Sigmoid colon (tissue), 7 donors: ENCODE results near the gene CARTPT. TPM values are rescaled to one million over a fixed set of nuclear protein-coding genes. Genes with fewer than 3 reads are reported as not detected.

Experiments
- DNase-seq: peaks from one replicate; pipeline ENCODE4 v3.0.0-alpha.2; 2019
- H3K27ac ChIP-seq, 4 donors: fragments of 200-600 bp; sonication (generic); one replicate each; pipeline ENCODE4 v1.5.1; 2016 to 2019; ENCODE audit warnings: mild to moderate bottlenecking in 1 of 4
- H3K27me3 ChIP-seq, 3 donors: fragments of 200-600 bp; sonication (generic); one replicate each; pipeline ENCODE4 v1.5.1; 2019; ENCODE audit warnings: mild to moderate bottlenecking in 1 of 3
- H3K36me3 ChIP-seq, 4 donors: fragments of 200-600 bp; sonication (generic); one replicate each; pipeline ENCODE4 v1.5.1; 2016 to 2019
- H3K4me1 ChIP-seq, 4 donors: fragments of 200-600 bp; sonication (generic); one replicate each; pipeline ENCODE4 v1.5.1; 2017 to 2019
- H3K4me3 ChIP-seq, 4 donors: fragments of 200-600 bp; sonication (generic); one replicate each; pipeline ENCODE4 v1.5.1; 2017 to 2019; ENCODE audit warnings: mild to moderate bottlenecking in 2 of 4, moderate library complexity in 1 of 4
- H3K9me3 ChIP-seq, 4 donors: fragments of 200-600 bp in 3 of 4; sonication (generic) in 3 of 4; one replicate each; pipeline versions ENCODE4 v1.5.1 to v1.6.1; 2013 to 2019
- CTCF ChIP-seq, 4 experiments: fragments of 450-650 bp in 3 of 4; fragments of 200-600 bp in 1 of 4; IDR thresholded peaks; one replicate each; pipeline ENCODE4 v1.5.1; 2016 to 2019; ENCODE audit warnings: antibody characterized with exemption in 4 of 4, mild to moderate bottlenecking in 3 of 4, moderate library complexity in 2 of 4
- EP300 ChIP-seq, 4 donors: sonication (generic); formaldehyde crosslinking; IDR thresholded peaks; one replicate each; pipeline ENCODE4 v1.6.1; 2017; ENCODE audit warnings: antibody characterized with exemption in 4 of 4
- POLR2A ChIP-seq, 2 donors: fragments of 450-650 bp; IDR thresholded peaks; one replicate each; pipeline ENCODE4 v1.6.1; 2016; ENCODE audit warnings: antibody characterized with exemption in 2 of 2, mild to moderate bottlenecking in 2 of 2, moderate library complexity in 2 of 2
- POLR2AphosphoS5 ChIP-seq, 4 donors: sonication (generic); formaldehyde crosslinking; IDR thresholded peaks; one replicate each; pipeline ENCODE4 v1.6.1; 2017; ENCODE audit warnings: antibody characterized with exemption in 4 of 4
- WGBS, 2 donors: extraction: QIAGEN DNeasy Blood & Tissue Kit; methylation state at CpG; one replicate each; pipeline ENCODE4 v1.1.7; 2013; 5-methylcytosine and 5-hydroxymethylcytosine counted together
- intact Hi-C: fragments of 100-400 bp; cut with DNase I; formaldehyde crosslinking; loops from one replicate; pipeline ENCODE4 v1.15.1; 2023
- polyA plus RNA-seq, 3 donors: library from polyadenylated mRNA; stranded (reverse); fragments of 200-250 nt; gene quantifications; one replicate each; pipeline ENCODE4 v1.2.3, GENCODE V29; 2013
- total RNA-seq, 4 donors: library from RNA; depleted of rRNA; stranded (reverse); fragments of >200 nt; gene quantifications; one replicate each; pipeline ENCODE4 v1.1.0, GENCODE V29; 2016
- donor health status: healthy with polysubstance abuse.
- donor health status: Bipolar disorder and iron deficiency.
- donor health status: healthy.

CARTPT gene
- total and polyA plus RNA-seq, 7 donors, result 4.4 to 39.8 (median 16.3) TPM; not detected in 2

- intact Hi-C loops, result no loop called here
- H3K4me3 ChIP-seq, result no peak overlapping the region
- no peak overlapping the region for H3K27ac ChIP-seq
- WGBS, 2 donors, result 69 to 88% methylated on average over 14 of the region's 14 CpGs
- no peaks in the 10 kb centered on the region for H3K9me3 ChIP-seq
- no peak for TF ChIP-seq POLR2A (IDR thresholded peaks at IDR 0.05)
- no peak for TF ChIP-seq EP300 (IDR thresholded peaks at IDR 0.05)
- no peak for TF ChIP-seq CTCF (IDR thresholded peaks at IDR 0.05)
- no peak for TF ChIP-seq POLR2AphosphoS5 (IDR thresholded peaks at IDR 0.05)
- peaks cover 0 to 3% (median 0%) of the 10 kb centered on the region in 3 donors for H3K27me3 ChIP-seq
- no peak for DNase-seq
- H3K4me1 ChIP-seq, result no peaks in the 10 kb centered on the region
- no peaks in the 10 kb centered on the region for H3K36me3 ChIP-seq
These were observed 21.1 kb upstream of the CARTPT start for GRCh38 chr5:71697967-71698366.

- WGBS, 2 donors, result 66 to 72% methylated on average over 2 of the region's 2 CpGs
- Histone ChIP-seq H3K36me3 (no peaks in the 10 kb centered on the region), H3K27ac (no peak overlapping the region), H3K27me3 (peaks cover 0 to 3% (median 0%) of the 10 kb centered on the region in 3 donors), H3K9me3 (no peaks in the 10 kb centered on the region), H3K4me1 (no peaks in the 10 kb centered on the region), H3K4me3 (no peak overlapping the region)
- intact Hi-C loops, result no loop called here
- no peak for DNase-seq
- TF ChIP-seq CTCF (IDR thresholded peaks at IDR 0.05), result no peak
- no peak for TF ChIP-seq POLR2A (IDR thresholded peaks at IDR 0.05)
- no peak for TF ChIP-seq POLR2AphosphoS5 (IDR thresholded peaks at IDR 0.05)
- TF ChIP-seq EP300 (IDR thresholded peaks at IDR 0.05), result no peak
These were observed 19.8 kb upstream of the CARTPT start for GRCh38 chr5:71699233-71699632.

- no peak for TF ChIP-seq POLR2A (IDR thresholded peaks at IDR 0.05)
- no peak for TF ChIP-seq EP300 (IDR thresholded peaks at IDR 0.05)
- TF ChIP-seq CTCF (IDR thresholded peaks at IDR 0.05), result no peak
- no peak for TF ChIP-seq POLR2AphosphoS5 (IDR thresholded peaks at IDR 0.05)
- H3K27me3 ChIP-seq, result peaks cover 0 to 3% (median 0%) of the 10 kb centered on the region in 3 donors
- no peak overlapping the region for H3K27ac ChIP-seq
- no peak overlapping the region for H3K4me3 ChIP-seq
- H3K36me3 ChIP-seq, result no peaks in the 10 kb centered on the region
- intact Hi-C loops, result no loop called here
- no peak for DNase-seq
- no peaks in the 10 kb centered on the region for H3K4me1 ChIP-seq
- WGBS, 2 donors, result 71 to 82% methylated on average over 2 of the region's 2 CpGs
- no peaks in the 10 kb centered on the region for H3K9me3 ChIP-seq
These were observed 19.3 kb upstream of the CARTPT start for GRCh38 chr5:71699751-71700150.

GRCh38 chr5:71700803-71701202, 18.3 kb upstream of the CARTPT start:
- intact Hi-C loops, result no loop called here

More at GRCh38 chr5:71700803-71701202, 18.3 kb upstream of the CARTPT start:
- H3K4me1 ChIP-seq, result no peaks in the 10 kb centered on the region
- H3K27ac ChIP-seq, result no peak overlapping the region
- H3K4me3 ChIP-seq, result no peak overlapping the region
- no peaks in the 10 kb centered on the region for H3K36me3 ChIP-seq
- TF ChIP-seq POLR2AphosphoS5 (IDR thresholded peaks at IDR 0.05), result no peak
- TF ChIP-seq EP300 (IDR thresholded peaks at IDR 0.05), result no peak
- TF ChIP-seq CTCF (IDR thresholded peaks at IDR 0.05), result no peak
- TF ChIP-seq POLR2A (IDR thresholded peaks at IDR 0.05), result no peak
- no peaks in the 10 kb centered on the region for H3K9me3 ChIP-seq
- DNase-seq, result no peak
- peaks cover 0 to 3% (median 0%) of the 10 kb centered on the region in 3 donors for H3K27me3 ChIP-seq
